ENCODE results near the gene DUSP8.

- TF ChIP-seq POLR2AphosphoS5 (IDR thresholded peaks at IDR 0.05) (no peak), POLR2A (IDR thresholded peaks at IDR 0.05) (no peak)
Measured at GRCh38 chr11:1506981-1507380, 65.1 kb downstream of the DUSP8 start.

Measured in sigmoid colon (tissue), 4 donors.